ENCODE results near the gene NUDT1.
"Not testable (repeated sequence)": the region's sequence is repeated elsewhere in the genome, so short reads cannot be mapped to it uniquely, and the experiment has no call there.

Gene NUDT1

GRCh38 chr7:2251841-2252771 is 10.1 kb downstream of the NUDT1 start:
- DNase-seq, result no peak

GRCh38 chr7:2253021-2253420 is 11.0 kb downstream of the NUDT1 start:
- DNase-seq, result no peak

GRCh38 chr7:2253525-2254244 is 11.7 kb downstream of the NUDT1 start:
- no peak for DNase-seq

GRCh38 chr7:2254429-2255144 is 12.6 kb downstream of the NUDT1 start:
- no peak for DNase-seq

GRCh38 chr7:2255145-2256139 is 13.4 kb downstream of the NUDT1 start:
- no peak for DNase-seq

GRCh38 chr7:2256306-2257045 is 14.4 kb downstream of the NUDT1 start:
- DNase-seq, result no peak

- DNase-seq, result no peak
Observed at GRCh38 chr7:2257046-2257551, 15.1 kb downstream of the NUDT1 start.

GRCh38 chr7:2257651-2258050 is 15.6 kb downstream of the NUDT1 start:
- no peak for DNase-seq

- no peak for DNase-seq
Observed at GRCh38 chr7:2258661-2259365, 16.8 kb downstream of the NUDT1 start.

GRCh38 chr7:2259480-2259879 is 17.5 kb downstream of the NUDT1 start:
- no peak for DNase-seq

GRCh38 chr7:2260820-2261219 is 18.8 kb downstream of the NUDT1 start:
- DNase-seq, result no peak

GRCh38 chr7:2261611-2262010 is 19.6 kb downstream of the NUDT1 start:
- DNase-seq, result no peak

- DNase-seq, result no peak
Observed at GRCh38 chr7:2263176-2263575, 21.1 kb downstream of the NUDT1 start.

GRCh38 chr7:2264158-2264557 is 22.1 kb downstream of the NUDT1 start:
- no peak for DNase-seq

- peak; percentile 81 for DNase-seq
Observed at GRCh38 chr7:2266911-2267310, 24.9 kb downstream of the NUDT1 start.

GRCh38 chr7:2269089-2269990 is 27.3 kb downstream of the NUDT1 start:
- DNase-seq, result not testable (repeated sequence)

GRCh38 chr7:2269991-2270460 is 28.0 kb downstream of the NUDT1 start:
- no peak for DNase-seq

GRCh38 chr7:2270495-2270894 is 28.5 kb downstream of the NUDT1 start:
- DNase-seq, result no peak
